Suprapubic skin (tissue), 4 donors: Measurements from ENCODE around the gene STRN.

Experiments
- CTCF ChIP-seq, 2 donors: fragments of 200-600 bp in 1 of 2; fragments of 450-650 bp in 1 of 2; sonication (generic) in 1 of 2; IDR thresholded peaks; one replicate each; pipeline ENCODE4 v1.5.1; 2016 to 2019; ENCODE audit warnings: antibody characterized with exemption in 2 of 2, mild to moderate bottlenecking in 1 of 2, moderate library complexity in 1 of 2
- POLR2A ChIP-seq, 2 donors: fragments of 450-650 bp; IDR thresholded peaks; one replicate each; pipeline ENCODE4 v1.6.1; 2017; ENCODE audit warnings: antibody characterized with exemption in 2 of 2, mild to moderate bottlenecking in 2 of 2, moderate library complexity in 2 of 2
- POLR2AphosphoS5 ChIP-seq, 3 donors: sonication (generic); formaldehyde crosslinking; IDR thresholded peaks; one replicate each; pipeline ENCODE4 v1.6.1; 2017; ENCODE audit warnings: antibody characterized with exemption in 3 of 3

- TF ChIP-seq CTCF (IDR thresholded peaks at IDR 0.05) (no peak), POLR2AphosphoS5 (IDR thresholded peaks at IDR 0.05) (no peak), POLR2A (IDR thresholded peaks at IDR 0.05) (no peak)
Observed at GRCh38 chr2:36921984-36922383, 44.4 kb downstream of the STRN start.
